Measurements from ENCODE around the gene EFS. TPM values are rescaled to one million over a fixed set of nuclear protein-coding genes. Genes with fewer than 3 reads are reported as not detected.

The EFS gene
- total and polyA plus RNA-seq, 2 experiments from 2014 or later = 9.7 to 21.9 TPM

DNA sequence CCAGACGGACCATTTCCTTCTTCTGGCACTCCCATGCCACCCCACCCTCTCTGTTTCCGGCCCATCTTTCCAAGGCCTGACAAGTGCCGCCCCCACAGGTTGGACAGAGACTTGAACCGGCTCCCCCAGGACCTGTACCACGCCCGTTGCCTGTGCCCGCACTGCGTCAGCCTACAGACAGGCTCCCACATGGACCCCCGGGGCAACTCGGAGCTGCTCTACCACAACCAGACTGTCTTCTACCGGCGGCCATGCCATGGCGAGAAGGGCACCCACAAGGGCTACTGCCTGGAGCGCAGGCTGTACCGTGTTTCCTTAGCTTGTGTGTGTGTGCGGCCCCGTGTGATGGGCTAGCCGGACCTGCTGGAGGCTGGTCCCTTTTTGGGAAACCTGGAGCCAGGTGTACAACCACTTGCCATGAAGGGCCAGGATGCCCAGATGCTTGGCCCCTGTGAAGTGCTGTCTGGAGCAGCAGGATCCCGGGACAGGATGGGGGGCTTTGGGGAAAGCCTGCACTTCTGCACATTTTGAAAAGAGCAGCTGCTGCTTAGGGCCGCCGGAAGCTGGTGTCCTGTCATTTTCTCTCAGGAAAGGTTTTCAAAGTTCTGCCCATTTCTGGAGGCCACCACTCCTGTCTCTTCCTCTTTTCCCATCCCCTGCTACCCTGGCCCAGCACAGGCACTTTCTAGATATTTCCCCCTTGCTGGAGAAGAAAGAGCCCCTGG, 10.7 kb upstream of the EFS start:
- no peaks in the 10 kb centered on the region for H3K27me3 ChIP-seq
- no peaks in the 10 kb centered on the region for H3K4me1 ChIP-seq (ENCODE audit: insufficient read depth)
- H3K4me3 ChIP-seq = no peak overlapping the region
- H3K4me2 ChIP-seq = no peak overlapping the region
- H3K79me2 ChIP-seq = no peaks in the 10 kb centered on the region
- H3K36me3 ChIP-seq (replicated peaks; ENCODE audit: insufficient read depth, low read depth) = no peaks in the 10 kb centered on the region
- 94% methylated on average over 21 of the region's 21 CpGs for WGBS (ENCODE audit: low lambda C conversion rate, missing lambda C conversion rate)
- H3K27ac ChIP-seq = no peak overlapping the region
- H2AFZ ChIP-seq = no peak overlapping the region
- H3K9me2 ChIP-seq (replicated peaks; ENCODE audit: insufficient read depth) = no peaks in the 10 kb centered on the region
- TF ChIP-seq, protein P1, sequence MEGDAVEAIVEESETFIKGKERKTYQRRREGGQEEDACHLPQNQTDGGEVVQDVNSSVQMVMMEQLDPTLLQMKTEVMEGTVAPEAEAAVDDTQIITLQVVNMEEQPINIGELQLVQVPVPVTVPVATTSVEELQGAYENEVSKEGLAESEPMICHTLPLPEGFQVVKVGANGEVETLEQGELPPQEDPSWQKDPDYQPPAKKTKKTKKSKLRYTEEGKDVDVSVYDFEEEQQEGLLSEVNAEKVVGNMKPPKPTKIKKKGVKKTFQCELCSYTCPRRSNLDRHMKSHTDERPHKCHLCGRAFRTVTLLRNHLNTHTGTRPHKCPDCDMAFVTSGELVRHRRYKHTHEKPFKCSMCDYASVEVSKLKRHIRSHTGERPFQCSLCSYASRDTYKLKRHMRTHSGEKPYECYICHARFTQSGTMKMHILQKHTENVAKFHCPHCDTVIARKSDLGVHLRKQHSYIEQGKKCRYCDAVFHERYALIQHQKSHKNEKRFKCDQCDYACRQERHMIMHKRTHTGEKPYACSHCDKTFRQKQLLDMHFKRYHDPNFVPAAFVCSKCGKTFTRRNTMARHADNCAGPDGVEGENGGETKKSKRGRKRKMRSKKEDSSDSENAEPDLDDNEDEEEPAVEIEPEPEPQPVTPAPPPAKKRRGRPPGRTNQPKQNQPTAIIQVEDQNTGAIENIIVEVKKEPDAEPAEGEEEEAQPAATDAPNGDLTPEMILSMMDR (IDR thresholded peaks at IDR 0.05; ENCODE audit: poor library complexity) = no peak
- TF ChIP-seq EZH2 (IDR thresholded peaks at IDR 0.05; ENCODE audit: borderline replicate concordance) (no peak), EZH2phosphoT487 (IDR thresholded peaks at IDR 0.05; ENCODE audit: low read depth, severe bottlenecking, unreplicated experiment) (no peak)
- DNase-seq (ENCODE audit: low spot score) = no peak
- H3K9me3 ChIP-seq (ENCODE audit: low read depth) = no peaks in the 10 kb centered on the region
- no peaks in the 10 kb centered on the region for H4K20me1 ChIP-seq (ENCODE audit: insufficient read depth, poor library complexity, severe bottlenecking)

DNA sequence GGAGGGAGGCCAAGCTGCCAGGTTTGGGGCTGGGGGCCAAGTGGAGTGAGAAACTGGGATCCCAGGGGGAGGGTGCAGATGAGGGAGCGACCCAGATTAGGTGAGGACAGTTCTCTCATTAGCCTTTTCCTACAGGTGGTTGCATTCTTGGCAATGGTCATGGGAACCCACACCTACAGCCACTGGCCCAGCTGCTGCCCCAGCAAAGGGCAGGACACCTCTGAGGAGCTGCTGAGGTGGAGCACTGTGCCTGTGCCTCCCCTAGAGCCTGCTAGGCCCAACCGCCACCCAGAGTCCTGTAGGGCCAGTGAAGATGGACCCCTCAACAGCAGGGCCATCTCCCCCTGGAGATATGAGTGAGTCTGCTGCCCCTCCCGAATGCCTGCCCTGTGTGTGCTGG, 8.1 kb upstream of the EFS start:
- H4K20me1 ChIP-seq (ENCODE audit: insufficient read depth, poor library complexity, severe bottlenecking) = no peaks in the 10 kb centered on the region
- no peaks in the 10 kb centered on the region for H3K4me1 ChIP-seq (ENCODE audit: insufficient read depth)
- H3K79me2 ChIP-seq = no peaks in the 10 kb centered on the region
- H3K27ac ChIP-seq = no peak overlapping the region
- no peak overlapping the region for H3K4me3 ChIP-seq
- no peak for DNase-seq (ENCODE audit: low spot score)
- H2AFZ ChIP-seq = no peak overlapping the region
- no peaks in the 10 kb centered on the region for H3K9me3 ChIP-seq (ENCODE audit: low read depth)
- WGBS (ENCODE audit: low lambda C conversion rate, missing lambda C conversion rate) = 87% methylated on average over 3 of the region's 3 CpGs
- H3K36me3 ChIP-seq (replicated peaks; ENCODE audit: insufficient read depth, low read depth) = no peaks in the 10 kb centered on the region
- no peak overlapping the region for H3K4me2 ChIP-seq
- TF ChIP-seq, protein P1 (IDR thresholded peaks at IDR 0.05; ENCODE audit: poor library complexity) = no peak
- TF ChIP-seq EZH2 (IDR thresholded peaks at IDR 0.05; ENCODE audit: borderline replicate concordance) (no peak), EZH2phosphoT487 (IDR thresholded peaks at IDR 0.05; ENCODE audit: low read depth, severe bottlenecking, unreplicated experiment) (no peak)
- no peaks in the 10 kb centered on the region for H3K9me2 ChIP-seq (replicated peaks; ENCODE audit: insufficient read depth)
- no peaks in the 10 kb centered on the region for H3K27me3 ChIP-seq

DNA sequence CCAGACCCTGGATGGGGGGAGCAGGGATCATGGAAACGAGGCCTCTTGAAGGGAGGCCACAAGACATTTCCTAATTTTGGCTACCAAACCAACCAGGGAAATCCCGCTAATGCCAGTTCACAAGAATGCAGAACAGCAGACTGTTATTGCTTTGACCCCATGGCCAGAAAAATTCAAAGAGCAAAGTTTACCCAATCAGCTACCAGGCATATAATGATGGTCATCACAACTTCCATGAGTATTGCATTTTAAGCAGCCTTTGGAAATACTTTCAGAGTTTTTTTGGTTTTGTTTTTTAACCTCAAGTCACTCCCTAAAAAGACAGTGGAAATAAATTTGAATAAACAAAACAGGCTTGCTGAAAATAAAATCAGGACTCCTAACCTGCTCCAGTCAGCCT, 7.5 kb upstream of the EFS start, which contains the start of gene IL25:
TSS of gene IL25 (plus strand) at position 301 of the 400 bp plus-strand sequence.
- Histone ChIP-seq H3K4me1 (ENCODE audit: insufficient read depth) (no peaks in the 10 kb centered on the region), H3K36me3 (replicated peaks; ENCODE audit: insufficient read depth, low read depth) (no peaks in the 10 kb centered on the region), H3K4me3 (no peak within 1 kb of the TSS), H2AFZ (no peak within 1 kb of the TSS), H3K9me2 (replicated peaks; ENCODE audit: insufficient read depth) (no peaks in the 10 kb centered on the region), H3K9me3 (ENCODE audit: low read depth) (no peaks in the 10 kb centered on the region), H4K20me1 (ENCODE audit: insufficient read depth, poor library complexity, severe bottlenecking) (no peaks in the 10 kb centered on the region), H3K4me2 (no peak within 1 kb of the TSS), H3K27me3 (no peaks in the 10 kb centered on the region), H3K79me2 (no peaks in the 10 kb centered on the region), H3K27ac (no peak within 1 kb of the TSS)
- WGBS (ENCODE audit: low lambda C conversion rate, missing lambda C conversion rate) = 90% methylated on average over 2 of the region's 2 CpGs
- no peak for TF ChIP-seq EZH2phosphoT487 (IDR thresholded peaks at IDR 0.05; ENCODE audit: low read depth, severe bottlenecking, unreplicated experiment)
- TF ChIP-seq, protein P1 (IDR thresholded peaks at IDR 0.05; ENCODE audit: poor library complexity) = no peak
- DNase-seq (ENCODE audit: low spot score) = no peak
